Measurements from ENCODE around the gene SPRY4. TPM values are rescaled to one million over a fixed set of nuclear protein-coding genes. Genes with fewer than 3 reads are reported as not detected.
"Not testable (repeated sequence)": the region's sequence is repeated elsewhere in the genome, so short reads cannot be mapped to it uniquely, and the experiment has no call there.

Gene SPRY4, protein sequence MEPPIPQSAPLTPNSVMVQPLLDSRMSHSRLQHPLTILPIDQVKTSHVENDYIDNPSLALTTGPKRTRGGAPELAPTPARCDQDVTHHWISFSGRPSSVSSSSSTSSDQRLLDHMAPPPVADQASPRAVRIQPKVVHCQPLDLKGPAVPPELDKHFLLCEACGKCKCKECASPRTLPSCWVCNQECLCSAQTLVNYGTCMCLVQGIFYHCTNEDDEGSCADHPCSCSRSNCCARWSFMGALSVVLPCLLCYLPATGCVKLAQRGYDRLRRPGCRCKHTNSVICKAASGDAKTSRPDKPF
- total RNA-seq = 1.3 TPM

DNA sequence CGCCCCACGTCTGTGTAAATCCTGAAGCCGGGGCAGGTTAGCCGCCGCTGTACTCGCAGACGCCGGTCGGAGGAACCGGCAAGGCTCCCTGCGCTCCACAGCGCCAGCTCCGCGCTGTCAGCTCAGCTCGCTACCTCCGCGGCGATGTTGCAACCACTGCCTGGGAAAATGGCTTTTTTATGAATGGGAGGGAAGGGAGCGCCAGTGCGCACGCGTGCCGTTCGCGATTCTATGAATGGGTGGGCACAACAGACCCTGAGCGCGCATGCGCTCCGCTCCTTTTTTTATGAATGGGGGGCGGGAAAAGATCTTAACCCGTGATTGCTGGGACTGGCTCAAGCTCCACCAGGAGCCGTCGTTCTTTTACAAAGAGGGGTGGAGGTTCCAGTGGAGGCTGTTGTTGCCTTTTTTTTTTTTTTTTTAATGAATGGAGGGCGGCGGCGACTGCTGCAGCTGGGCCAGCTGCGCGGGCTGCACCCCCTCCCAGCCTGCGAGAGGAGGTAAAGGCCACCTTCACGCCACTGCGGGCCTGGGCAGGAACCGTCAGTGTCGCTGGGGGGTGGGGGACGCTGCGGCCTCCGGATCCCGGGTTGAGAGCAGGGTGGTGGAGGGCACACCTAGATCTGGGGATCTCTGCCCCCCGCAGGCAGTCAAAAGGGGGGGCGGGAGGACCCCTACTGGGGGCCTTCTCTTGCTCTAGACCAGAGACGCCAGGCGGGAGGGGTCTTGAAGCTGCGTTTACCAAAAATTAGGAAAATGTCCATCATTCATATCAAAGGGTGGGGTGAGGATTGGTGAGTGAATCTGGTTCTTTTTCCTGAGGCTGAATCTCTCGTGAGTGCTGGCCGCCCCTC is at the start of gene SPRY4:
SPRY4 (minus strand) TSS at position 151 of the 854 bp plus-strand sequence. CDS start 9,913 bp downstream, outside the sequence.
- DNase-seq (ENCODE audit: low read depth in 2 of 3, low spot score in 2 of 3) = peak; percentile 36 to 92 (median 92)

DNA sequence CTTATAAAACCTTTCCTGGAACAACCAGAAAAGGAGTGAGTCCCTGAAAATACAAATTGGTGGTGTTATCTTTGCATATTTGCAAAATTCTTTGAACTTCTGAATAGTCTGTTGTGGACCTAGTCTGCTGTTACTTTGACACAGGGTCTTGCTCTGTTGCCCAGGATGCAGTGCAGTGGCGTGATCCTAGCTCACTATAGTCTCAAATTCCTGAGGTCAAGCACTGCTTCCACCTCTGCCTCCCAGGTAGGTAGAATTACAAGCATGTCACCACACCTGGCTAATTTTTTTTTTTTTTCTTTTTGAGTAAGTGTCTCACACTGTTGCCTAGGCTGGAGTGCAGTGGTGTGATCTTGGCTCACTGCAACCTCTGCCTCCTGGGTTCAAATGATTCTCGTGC is 43.7 kb upstream of the SPRY4 start:
- no peak for DNase-seq (ENCODE audit: low read depth in 2 of 3, low spot score in 2 of 3)

DNA sequence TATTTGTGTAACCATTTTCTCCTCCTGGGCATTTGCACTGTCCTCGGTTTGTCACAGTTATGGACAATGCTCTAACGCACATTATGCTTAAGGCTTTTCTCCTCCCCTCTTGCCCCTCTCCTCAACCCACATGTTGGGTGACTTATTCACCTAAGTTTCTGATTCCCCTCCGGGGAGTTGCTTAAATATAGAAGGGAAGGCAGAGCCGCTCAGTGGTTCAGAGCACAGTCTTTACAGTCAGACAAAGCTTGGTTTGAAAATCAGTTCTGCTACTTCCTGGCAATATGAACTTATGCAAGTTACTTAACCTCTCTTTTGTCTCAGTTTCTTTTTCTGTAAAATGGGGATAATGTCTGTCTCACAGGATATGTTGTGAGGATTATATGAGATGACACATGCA is 41.2 kb upstream of the SPRY4 start:
- no peak for DNase-seq (ENCODE audit: low read depth in 2 of 3, low spot score in 2 of 3)

DNA sequence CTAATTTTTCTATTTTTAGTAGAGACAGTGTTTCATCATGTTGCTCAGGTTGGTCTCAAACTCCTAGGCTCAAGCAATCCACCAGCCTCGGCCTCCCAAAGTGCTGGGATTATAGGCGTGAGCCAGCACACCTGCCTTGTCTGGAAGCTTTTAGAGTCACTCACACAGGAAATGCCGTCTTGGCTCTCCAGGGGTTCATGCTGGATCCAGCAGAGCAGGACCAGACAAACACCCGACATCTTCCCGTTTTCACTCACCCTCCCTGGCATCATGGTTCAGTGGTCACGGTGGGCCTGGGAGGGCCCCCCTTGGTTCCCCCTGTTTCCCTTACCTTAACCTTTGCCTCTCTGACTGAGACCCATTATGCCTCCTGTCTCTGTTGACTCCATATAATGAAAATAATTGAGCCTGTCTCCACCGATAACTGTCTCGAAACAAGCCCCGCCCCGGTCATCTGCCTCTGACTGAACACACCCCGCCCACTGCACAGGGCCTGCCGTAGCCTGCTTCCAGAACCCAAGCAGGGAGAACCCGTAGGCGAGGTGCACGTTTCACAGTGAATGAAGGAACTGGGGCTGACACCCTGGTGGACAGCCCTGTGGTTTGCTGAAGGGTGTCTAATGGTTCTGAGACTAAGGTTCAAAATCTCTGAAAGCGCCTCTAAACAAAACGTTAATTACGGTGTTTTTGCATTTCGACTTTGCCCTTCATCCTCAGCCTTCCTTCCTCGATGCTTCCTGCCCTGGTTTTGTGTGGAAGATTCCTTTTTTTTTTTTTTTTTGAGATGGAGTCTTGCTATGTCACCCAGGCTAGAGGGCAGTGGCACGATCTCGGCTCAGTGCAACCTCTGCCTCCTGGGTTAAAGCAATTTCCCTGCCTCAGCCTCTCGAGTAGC is 39.7 kb upstream of the SPRY4 start:
- DNase-seq (ENCODE audit: low read depth in 2 of 3, low spot score in 2 of 3) = no peak

DNA sequence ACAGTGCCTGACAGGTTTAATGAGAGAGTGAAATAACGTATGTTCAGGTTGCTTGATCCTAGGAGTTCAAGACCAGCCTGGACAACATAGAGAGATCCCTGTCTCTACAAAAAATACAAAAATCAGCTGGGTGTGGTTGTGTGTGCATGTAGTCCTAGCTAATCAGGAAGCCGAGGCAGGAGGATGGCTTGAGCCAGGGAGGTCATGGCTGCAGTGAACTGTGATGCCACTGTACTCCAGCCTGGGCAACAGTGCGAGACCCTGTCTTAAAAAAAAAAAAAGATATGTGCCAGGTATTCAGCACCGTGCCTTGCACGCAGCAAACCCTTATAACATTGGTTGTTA is 38.8 kb upstream of the SPRY4 start:
- DNase-seq (ENCODE audit: low read depth in 2 of 3, low spot score in 2 of 3) = no peak

DNA sequence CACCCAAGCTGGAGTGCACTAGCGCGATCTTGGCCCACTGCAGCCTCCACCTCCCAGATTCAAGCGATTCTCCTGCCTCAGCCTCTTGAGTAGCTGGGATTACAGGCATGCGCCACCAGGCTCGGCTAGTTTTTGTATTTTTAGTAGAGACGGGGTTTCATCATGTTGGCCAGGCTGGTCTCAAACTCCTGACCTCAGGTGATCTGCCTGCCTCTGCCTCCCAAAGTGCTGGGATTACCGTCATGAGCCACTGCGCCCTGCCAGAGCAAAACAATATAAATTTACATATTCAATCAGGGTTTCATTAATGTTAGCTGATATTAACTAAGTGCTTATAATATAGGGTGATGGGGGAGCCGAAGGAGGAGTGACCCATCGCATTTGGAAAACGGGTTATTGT is 37.4 kb upstream of the SPRY4 start:
- DNase-seq (ENCODE audit: low read depth in 2 of 3, low spot score in 2 of 3) = not testable (repeated sequence)

DNA sequence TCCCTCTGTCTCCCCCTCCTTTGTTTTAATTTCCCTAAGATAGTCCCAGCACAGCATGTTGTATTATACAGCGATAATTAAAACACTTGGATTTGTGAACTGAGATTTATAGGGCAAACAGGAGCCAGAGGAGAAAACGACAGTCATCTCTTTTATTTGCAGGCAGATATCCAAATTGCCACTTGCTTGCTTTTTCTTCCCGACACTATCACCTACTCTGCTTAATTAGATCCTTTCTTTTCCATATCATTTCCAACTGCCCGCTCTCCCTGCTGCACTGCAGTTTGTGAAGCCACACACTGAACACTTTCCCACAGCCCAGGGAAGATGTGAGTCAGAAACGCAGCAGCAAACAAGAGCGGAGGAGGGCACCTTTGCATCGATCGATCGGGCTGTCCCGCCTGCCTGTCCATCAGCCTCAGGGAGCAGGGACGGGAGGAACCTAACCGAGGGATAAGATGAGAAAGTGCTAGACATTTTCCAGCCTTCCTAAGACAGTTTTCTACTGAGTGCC is 35.8 kb upstream of the SPRY4 start:
- no peak for DNase-seq (ENCODE audit: low read depth in 2 of 3, low spot score in 2 of 3)

DNA sequence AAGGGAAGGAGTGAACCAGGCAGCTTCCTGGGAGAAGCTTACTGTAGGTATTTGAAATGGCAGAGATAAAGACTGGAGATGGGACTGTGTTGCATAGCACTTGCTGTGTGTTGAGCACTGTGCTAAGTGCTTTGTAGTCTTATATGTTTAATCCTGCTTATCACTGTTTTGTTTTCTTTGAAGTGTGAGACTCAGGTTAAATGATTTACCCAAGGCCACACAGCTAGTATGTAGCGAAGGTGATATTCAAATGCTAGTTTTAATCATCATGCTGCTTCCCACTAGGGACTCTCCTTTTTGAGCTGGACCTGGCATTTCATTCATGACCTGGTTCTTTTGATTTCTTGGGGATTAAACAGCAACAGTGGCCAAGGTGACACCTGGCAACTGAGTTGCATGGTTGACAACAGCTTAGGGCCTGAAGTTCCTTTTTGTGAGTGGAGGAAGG is 35.3 kb upstream of the SPRY4 start:
- DNase-seq (ENCODE audit: low read depth in 2 of 3, low spot score in 2 of 3) = peak in 1 of 3 donors; percentile 30

DNA sequence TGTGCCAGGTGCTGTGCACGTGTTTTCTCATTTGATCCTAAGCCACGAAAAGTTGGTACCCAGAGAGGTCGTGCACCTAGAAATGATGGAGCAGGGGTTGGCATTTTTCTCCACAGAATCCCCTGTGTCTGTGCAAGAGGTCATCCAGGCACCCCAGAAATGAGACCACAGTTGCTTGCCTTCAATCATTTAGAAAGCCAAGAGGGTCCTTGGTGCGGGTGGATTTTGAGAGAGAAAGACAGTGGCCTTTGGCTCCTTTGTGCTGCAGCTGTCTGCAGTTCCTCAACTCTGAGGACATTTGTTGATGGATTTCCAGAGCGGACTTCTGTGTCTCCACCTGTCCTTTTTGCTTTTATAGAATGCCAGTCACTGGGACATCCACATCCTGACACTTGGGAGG is 33.8 kb upstream of the SPRY4 start:
- DNase-seq (ENCODE audit: low read depth in 2 of 3, low spot score in 2 of 3) = no peak

DNA sequence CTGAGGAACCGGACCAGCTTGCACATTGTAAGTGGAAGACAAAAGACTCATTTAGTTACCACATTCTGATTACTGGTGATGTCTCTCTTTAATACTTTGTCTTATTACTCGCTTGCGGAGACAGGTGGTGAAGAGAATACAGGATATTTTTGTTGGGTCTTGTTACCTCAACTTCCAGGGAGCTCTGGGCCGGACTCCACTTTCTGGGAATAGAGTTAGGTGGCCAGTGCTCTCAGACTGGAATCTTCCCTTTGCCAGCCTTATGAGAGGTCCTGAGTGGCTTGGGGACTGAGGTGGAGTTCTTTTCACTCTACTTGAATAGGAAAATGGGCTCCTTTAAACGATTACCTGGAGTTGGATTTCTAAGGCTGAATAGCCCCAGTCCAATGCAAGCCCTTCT is 33.3 kb upstream of the SPRY4 start:
- no peak for DNase-seq (ENCODE audit: low read depth in 2 of 3, low spot score in 2 of 3)

DNA sequence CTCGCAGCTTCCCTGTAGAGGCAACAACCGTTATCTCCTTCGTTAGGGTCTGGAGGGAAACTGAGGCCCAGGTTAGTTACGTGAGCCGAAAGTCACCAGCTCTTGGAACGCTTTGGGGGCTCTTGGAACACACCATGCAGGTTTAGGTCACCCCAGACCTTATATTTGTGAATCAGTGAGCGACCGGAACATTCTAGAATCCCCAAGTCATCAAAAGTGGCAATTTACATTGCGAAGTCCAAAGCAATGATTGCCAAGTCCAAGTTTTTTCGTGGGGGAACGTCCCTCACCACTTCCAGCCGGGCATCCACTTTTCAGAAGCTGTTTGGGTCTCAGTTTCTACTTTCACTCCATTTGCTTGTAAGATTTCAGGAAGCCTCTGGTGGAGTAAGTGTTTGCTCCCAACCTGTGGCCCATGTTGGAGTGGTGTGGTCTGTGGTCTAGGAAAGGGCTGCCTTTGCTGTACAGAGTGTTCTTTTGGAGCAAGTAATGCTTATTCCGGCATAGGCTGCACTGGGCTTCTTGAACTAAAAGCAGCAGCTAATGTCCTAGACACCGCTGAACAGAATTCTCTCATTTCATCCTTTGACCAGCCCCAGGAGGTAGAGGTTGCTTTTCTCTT is 32.8 kb upstream of the SPRY4 start:
- DNase-seq (ENCODE audit: low read depth in 2 of 3, low spot score in 2 of 3) = peak in 1 of 3 donors; percentile 22

DNA sequence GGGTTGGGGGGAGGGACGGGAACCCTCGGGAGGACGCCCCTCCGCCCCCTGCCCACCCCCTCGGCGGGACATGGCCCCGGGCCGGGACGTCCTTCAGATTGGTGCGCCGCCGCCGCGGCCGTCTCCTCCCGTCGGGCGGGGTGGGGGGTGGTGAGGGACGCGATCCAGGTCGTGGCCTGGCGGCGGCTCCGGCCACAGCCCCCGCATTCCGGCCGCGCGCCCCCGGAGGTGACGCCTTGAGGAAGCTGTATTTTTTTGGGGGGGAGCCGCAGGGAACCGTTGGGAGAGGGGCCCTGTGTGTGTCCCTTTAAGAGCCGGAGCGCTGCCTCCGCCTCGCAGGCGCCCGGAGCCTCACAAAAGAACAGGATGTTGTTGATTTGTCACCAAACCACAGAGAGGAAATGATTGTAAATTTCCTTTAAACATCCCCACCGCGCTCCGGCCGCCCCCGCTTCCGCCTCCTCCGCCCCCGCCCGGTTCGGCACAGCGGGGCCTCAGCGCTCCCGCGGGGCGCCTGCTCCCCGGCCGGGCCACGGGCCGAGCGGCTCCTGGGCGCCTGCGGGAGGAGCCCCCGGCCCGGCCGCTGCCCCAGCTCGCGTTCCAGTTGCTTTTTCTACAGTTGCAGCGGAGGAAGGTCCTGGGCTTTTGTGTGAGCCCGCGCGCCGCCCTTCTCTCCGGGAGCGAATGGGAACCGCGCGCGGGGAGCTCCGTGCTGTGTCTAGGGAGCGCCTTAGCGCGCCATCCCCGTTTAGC is 32.1 kb upstream of the SPRY4 start:
- DNase-seq (ENCODE audit: low read depth in 2 of 3, low spot score in 2 of 3) = peak; percentile 64 to 94 (median 91)

DNA sequence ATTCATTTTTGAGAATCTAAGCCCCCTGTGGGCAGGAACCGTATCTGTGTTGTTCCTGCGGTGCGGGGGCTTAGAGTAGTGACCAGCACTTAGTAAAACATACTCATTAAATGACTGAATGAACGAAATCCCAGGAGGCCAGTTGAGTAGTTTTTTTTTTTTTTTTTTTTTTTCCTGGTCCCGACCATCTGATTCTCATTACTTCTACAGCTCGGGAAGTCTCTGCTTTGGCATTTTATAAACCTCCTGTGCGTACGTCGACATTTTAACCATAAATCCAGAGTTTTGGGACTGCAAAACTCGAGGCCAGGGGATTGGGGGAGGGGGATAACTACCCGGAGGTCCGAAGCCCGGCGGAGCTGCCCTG is 31.5 kb upstream of the SPRY4 start:
- DNase-seq (ENCODE audit: low read depth in 2 of 3, low spot score in 2 of 3) = no peak

DNA sequence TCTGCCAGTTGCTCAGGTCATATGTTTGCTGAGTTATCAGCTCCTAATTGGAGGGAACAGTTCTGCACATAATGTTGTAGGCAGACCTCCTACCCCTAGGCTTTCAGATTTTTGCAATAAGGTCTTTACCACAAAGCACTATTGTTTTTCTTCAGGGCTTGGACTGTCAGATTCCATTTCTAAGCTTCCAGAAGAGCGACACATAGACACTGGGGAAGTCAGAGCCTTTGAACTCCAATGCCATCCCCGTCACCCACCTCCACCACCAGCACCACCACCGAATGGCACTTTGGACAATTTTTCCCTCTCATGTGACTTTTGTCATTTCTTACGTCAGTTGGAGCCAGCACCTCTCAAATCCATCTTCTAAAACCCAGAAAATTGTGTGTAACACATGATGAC is 28.3 kb upstream of the SPRY4 start:
- DNase-seq (ENCODE audit: low read depth in 2 of 3, low spot score in 2 of 3) = no peak

DNA sequence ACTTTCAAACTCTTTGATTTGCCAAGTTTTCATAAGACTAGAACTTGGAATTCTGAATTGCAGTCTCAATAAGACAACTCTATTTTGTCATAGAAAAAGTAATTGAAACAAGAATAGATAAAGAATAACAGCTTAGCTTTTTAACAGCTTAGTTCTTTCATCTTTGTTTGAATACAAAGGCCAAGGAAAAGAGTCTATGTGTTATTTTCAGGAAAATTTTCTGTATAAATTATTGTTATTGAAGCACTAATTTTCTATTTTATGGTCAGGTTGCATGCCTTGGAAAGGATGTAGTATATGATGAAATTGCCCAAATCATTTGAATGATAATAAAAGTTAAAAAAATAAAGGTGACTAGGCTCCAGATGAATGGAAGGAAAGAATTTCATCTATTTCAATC is 25.2 kb upstream of the SPRY4 start:
- no peak for DNase-seq (ENCODE audit: low read depth in 2 of 3, low spot score in 2 of 3)

DNA sequence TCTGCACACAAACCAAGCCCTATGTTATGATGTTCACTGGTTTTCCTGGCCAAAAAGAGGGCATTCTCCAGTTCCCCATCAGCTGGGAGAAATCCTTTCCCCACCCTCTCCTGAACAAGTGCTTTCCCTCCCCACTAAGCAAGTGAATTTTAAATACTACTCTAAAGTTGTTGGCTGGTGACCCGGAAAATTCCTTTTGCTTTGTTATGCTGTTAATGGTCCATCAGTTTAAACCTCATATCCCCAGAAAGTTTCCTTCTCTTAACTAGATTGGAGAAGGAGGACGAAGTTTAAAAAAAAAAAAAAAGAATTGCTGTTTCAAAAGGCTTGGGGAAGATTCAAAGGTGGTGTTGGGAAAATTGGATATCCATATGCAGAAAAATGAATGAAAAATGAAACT is 21.9 kb upstream of the SPRY4 start:
- no peak for DNase-seq (ENCODE audit: low read depth in 2 of 3, low spot score in 2 of 3)

DNA sequence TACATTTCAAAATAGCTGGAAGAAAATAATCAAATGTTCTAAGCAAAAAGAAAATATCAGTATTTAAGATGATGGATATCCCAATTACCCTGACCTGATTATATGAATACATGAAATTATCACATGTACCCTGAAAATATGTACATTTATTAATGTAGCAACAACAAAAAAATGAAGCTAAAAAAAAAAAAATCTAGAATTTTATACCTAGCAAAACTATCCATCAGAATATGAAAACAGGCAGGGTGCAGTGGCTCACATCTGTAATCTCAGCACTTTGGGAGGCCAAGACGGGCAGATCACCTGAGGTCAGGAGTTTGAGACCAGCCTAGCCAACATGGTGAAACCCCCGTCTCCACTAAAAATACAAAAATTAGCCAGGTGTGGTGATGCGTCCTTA is 20.1 kb upstream of the SPRY4 start:
- DNase-seq (ENCODE audit: low read depth in 2 of 3, low spot score in 2 of 3) = not testable (repeated sequence)

DNA sequence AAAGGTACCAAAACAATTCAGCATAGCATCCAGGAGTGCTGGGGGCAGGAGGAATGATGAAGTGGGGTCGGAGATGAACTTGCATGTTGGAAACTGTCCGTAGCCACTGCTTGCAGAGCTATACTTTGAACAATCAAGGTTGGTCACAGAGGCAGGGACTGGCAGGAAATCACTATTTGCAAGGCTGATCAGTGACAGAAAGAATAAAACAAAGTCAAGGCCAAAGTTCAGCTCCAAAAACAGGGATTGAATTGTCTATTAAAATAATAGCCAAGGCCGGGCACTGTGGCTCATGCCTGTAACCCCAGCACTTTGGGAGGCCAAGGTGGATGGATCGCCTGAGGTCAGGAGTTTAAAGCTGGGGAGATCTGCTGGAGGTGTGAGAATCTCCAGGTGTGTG is 18.7 kb upstream of the SPRY4 start:
- no peak for DNase-seq (ENCODE audit: low read depth in 2 of 3, low spot score in 2 of 3)

DNA sequence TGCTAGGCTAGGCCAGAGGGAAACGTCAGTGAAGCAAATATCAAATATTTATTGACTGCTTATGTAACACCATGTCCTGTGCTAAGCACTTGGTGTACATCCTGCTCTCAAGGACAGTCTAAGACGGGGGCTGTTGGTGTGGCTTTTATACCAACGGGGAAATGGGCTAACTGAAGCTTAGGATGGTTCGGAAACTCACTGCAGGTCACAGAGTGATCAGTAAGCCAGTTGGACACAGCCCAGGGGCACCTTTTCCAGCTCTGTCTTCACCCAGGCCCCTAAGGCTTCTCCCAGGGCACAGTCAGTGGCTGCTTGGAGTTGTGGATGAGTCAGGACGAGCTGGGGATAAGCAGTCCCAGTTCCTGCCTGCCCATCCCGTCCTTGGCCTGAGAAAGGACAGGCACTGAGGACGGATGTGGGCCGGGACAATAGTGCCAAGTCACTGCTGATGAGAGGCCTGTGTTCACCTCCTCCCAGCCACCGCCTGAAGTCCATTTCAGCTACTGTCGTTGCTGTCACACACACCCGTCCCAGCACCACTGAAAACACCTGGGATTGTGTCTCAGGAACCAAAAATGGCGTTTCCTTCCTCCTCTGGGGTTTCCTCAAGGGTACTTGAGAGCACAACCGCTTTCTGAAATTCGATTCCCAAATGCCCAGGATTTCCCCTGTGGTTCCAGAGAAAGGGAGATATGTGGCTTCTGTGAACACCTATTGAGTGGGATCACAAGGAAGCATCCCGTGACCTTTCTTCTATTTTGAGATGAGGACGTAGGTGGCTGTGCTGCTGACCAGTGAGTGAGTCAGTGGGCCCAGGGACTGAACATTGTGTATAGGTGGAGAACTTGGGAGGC is 17.5 kb upstream of the SPRY4 start:
- no peak for DNase-seq (ENCODE audit: low read depth in 2 of 3, low spot score in 2 of 3)
